Hematopoietic multipotent progenitor cell treated with erythropoietin and hydrocortisone succinate and interleukin-3 and kit ligand, for 15 days (in vitro differentiated cells): ENCODE results near the gene NDUFAF2.
"Not testable (repeated sequence)": the region's sequence is repeated elsewhere in the genome, so short reads cannot be mapped to it uniquely, and the experiment has no call there.

Source experiments
- DNase-seq: peaks from one replicate; pipeline ENCODE4 v3.0.0-alpha.2; 2015; ENCODE audit warnings: low spot score

Gene NDUFAF2

GRCh38 chr5:60993425-60993824, 48.4 kb downstream of the NDUFAF2 start:
- DNase-seq: no peak

- DNase-seq: no peak
Observed at GRCh38 chr5:60993875-60994571, 49.0 kb downstream of the NDUFAF2 start.

- no peak for DNase-seq
Observed at GRCh38 chr5:60996368-60996767, 51.4 kb downstream of the NDUFAF2 start.

DNA sequence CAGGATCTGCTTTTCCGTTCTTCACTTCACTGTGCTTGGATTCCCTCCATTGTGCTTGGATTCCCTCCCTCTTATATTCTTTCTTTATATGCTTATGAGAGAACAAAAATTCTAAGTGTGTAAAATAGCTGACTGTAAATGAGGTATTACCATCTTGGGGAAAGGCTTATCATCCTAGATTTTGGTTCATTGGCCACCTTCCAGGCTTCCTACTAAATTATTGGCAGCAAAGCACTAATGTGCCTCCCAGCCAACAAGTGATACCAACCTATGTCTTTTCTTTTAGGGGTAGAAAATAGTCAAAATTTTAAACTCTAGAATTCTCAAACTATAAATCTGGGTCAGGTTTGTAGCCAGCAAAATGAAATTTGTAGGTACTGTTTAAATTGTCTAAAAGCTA, 52.7 kb downstream of the NDUFAF2 start:
- DNase-seq: no peak

GRCh38 chr5:61000887-61001286, 55.9 kb downstream of the NDUFAF2 start:
- no peak for DNase-seq

GRCh38 chr5:61001647-61002046, 56.6 kb downstream of the NDUFAF2 start:
- no peak for DNase-seq

GRCh38 chr5:61002611-61003355, 57.8 kb downstream of the NDUFAF2 start:
- no peak for DNase-seq

DNA sequence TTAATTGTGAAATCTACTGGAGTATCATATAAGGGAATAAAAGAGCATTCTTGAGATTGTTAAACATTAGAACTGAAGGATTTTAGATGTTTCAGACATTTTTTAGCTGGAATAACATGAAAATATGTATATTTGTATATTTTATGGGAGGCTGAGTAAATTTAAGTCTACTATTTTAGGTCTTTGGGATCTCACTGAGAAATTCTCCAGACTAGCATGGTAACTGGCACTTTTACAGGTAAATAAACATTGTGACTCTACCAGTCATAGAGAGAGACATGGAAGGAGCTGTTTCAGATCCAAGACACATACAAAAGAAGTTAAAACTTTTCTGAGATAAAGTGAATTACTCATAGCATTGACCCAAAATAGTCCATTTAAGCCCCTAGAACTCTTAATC, 59.4 kb downstream of the NDUFAF2 start:
- DNase-seq: no peak

- no peak for DNase-seq
Observed at GRCh38 chr5:61009907-61010306, 64.9 kb downstream of the NDUFAF2 start.

DNA sequence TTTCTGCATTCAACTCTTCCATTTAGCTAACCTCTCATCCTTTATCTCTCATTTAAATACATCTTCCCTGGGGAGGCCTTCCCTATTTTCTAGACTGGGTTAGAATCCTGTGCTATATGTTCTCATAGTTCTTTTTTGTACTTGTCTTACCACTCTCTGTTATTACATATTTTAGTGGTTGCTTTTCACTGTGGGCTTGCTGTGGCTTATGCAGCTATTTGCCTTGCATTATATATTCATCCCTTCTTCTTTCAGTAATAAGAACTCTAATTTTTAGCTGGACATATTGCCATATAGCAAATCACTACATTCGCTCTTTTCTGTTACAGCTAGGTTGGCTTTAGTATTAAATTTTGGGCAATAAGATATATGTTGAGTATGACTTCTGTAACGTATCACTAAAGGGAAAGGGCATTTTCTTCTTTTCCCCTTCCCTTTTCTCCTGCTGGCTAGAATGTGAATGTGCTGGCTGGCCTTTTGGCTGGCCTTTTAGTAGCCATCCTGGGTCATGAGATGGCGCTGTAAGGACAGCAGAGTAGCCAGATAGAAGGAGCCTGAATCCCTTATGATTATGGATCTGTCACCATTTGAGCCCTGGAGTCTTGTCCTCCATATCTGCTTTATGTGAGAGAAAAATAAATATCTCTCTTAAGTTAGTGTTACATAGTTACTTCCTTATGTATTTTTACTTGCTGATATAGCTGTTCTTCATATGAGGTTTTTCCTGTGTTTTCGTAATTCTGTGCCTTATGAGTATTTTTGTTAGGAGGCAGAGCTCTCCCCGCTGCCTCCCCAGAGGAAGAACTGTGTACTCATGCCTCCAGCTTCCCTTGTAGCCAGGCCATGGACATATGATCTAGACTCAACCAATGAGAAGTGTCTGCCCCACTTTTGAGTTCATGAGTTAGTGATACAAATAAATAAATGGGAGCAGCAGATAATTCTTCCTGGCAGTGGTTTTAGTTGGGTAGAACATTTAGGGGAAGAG, 65.8 kb downstream of the NDUFAF2 start:
- DNase-seq: no peak

DNA sequence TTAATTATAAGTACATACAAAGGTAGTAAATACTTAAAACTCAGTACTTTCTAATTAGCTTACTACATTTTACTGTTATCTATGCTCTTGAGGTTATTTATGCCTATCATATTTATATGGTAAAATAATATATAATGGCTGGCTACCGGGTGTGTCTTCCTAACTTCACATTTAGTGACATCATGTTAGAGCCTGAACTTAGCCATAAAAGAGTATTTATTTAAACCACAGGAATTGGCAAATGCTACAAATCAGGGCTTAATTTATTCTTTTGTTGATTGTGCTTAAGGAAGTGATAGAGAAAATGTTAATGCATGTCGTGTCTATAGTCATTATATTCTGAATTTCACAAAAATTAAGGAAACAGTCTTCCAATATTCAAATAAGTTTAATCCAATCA, 73.1 kb downstream of the NDUFAF2 start:
- DNase-seq: no peak

- no peak for DNase-seq
Observed at GRCh38 chr5:61019642-61020041, 74.6 kb downstream of the NDUFAF2 start.

- DNase-seq: no peak
Observed at GRCh38 chr5:61020415-61020814, 75.4 kb downstream of the NDUFAF2 start.

GRCh38 chr5:61023131-61023530, 78.1 kb downstream of the NDUFAF2 start:
- DNase-seq: no peak

DNA sequence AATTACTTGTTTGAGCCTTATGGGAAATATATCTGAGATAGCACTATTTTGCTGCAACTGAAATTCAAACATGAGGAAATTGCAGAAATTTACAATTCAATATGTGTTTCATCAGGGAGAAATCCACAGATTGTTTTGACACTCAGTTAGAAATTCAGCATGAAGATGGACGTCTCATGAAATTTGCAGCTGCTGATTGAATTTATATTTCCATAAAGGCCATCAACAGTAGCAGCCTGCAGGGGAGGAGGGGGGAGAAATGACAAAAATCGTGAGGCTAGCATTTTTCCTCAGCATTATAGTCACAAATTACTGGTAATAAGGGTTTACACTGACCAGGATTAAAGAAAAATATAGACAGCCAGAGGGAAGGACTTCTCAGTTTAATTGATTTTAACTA, 81.0 kb downstream of the NDUFAF2 start:
- no peak for DNase-seq

DNA sequence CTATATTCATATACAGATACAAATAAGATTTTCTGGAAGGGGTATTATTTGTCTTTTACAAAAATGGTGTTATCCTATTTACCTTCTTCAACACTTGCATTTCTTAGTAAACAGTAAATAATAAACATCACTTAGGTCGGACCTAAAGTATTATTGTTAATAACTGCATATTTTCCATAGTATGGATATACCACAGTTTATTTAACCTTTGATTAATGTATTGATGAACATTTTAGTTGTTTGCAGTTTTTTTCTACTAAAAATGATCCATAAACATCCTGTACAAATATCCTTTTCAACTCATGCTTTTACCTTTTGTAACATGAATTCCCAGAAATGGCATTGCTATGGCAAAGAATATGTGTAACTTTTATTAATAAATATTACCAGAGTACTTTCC, 83.4 kb downstream of the NDUFAF2 start:
- no peak for DNase-seq

DNA sequence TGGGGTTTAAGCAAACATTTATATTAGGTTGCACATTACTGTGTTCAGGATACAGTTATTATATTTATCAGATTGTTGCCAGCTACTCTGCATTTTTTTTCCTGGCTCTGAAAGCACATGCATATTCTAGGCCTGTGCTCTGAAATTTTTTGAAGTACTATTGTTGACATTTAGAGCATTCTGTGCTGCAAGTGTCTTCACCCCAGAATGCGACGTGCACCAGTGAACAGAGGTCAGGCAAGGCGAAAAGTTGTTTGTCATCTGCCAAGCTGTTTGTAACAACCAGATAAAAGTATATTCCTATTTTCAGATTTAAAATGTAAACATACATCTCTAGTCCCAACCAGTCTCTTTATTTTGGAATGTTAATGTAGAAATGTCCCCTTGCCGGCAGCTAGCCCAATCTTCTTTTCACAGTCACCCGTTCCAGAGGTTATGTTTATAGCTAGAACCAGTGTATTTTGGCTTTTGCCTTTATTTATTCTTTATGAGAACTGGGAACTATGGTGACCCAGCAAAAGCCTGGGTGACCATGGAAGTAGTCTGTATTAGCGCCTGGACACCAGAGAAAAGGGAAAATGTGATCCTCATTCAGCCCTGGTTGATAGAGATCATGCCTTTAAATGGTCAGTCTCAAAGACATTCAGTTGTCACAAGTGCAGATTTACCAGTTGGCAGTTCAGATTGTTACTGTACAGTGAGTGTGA, 84.6 kb downstream of the NDUFAF2 start:
- no peak for DNase-seq

DNA sequence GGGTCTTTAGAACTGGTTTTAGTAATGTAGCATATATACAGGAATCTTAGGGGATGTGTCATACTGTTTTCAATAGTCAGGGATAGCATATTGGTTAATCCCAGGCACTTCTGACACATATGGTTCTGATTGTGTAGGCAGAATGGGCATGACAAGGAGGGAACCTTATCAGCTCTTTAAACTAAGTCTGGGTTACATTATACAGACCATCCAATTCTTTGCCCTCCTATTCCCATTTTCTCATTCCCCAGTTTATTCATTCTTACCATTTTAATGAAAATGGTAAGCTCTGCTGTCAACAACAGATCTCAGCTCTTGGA, 85.1 kb downstream of the NDUFAF2 start:
- no peak for DNase-seq

DNA sequence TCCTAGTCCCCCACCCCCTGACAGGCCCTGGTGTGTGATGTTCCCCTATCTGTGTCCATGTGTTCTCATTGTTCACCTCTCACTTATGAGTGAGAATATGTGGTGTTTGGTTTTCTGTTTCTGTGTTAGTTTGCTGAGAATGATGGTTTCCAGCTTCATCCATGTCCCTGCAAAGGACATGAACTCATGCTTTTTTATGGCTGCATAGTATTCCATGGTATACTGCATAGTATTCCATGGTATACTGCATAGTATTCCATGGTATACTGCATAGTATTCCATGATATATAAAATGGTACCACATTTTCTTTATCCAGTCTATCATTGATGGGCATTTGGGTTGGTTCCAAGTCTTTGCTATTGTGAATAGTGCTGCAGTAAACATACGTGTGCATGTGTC, 86.3 kb downstream of the NDUFAF2 start:
- DNase-seq: not testable (repeated sequence)

- no peak for DNase-seq
Observed at GRCh38 chr5:61044545-61044944, 99.5 kb downstream of the NDUFAF2 start.

DNA sequence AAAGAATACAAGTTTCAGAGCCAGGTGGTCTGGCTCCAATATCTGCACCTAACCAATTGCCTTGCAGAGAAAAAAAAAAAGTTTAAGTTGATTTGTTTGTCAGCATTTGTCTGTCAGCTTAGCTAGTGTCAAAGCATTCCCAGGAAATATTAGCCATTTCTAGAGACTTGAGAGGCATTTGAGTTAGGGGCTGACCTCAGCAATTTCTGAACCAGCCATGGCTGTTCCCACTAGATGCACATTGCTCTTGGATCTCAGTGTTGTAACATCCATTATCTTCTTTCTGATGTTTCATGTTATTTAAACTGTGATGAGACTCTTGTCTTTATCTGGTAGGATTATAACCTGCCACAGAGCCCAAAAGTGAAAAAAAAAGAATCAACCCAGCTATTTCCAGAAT, 102.3 kb downstream of the NDUFAF2 start:
- no peak for DNase-seq

DNA sequence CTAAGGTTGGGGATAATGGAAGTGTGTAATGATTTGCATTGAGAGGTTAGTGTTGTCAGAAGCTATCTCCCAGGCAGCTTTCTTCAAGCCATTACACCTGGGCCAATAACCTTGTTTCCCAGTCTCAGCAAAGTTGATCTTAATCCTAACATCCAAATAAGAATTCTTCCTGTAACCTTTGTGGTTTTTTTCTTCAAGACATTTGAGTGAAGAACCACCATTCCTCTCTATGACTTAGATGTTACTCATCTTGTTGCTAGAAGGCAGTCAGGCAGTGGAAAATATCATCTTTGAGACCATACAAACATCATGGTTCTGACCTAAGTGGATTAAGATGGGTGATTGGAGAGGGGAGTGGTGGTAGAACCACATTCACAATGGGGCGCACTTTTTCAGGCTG, 103.5 kb downstream of the NDUFAF2 start:
- no peak for DNase-seq
